Keratinocyte (primary cell): Measurements from ENCODE around the gene MINDY4. TPM values are rescaled to one million over a fixed set of nuclear protein-coding genes. Genes with fewer than 3 reads are reported as not detected.

Source experiments
- DNase-seq: peaks from one replicate; pipeline ENCODE4 v3.0.0-alpha.2; 2011; ENCODE audit warnings: low read depth, missing footprints, low spot score
- FAIRE-seq: peaks from 2 replicates; lab custom pipeline; 2011; peaks lifted over from hg19 to GRCh38; lab: Jason Lieb, UNC
- H2AFZ ChIP-seq: 2 replicates; pipeline ENCODE4 v1.6.0; 2012; ENCODE audit warnings: low read length, control low read depth, inconsistent platforms; ENCODE audit not compliant: control insufficient read depth
- H3K27ac ChIP-seq: 2 replicates; pipeline ENCODE4 v1.5.1; 2011; ENCODE audit warnings: low read length; ENCODE audit not compliant: control insufficient read depth, insufficient read depth
- H3K27me3 ChIP-seq: 3 replicates; pipeline ENCODE4 v1.6.0; 2011; ENCODE audit warnings: low read length; ENCODE audit not compliant: control insufficient read depth, insufficient read depth; ENCODE audit errors: extremely low read depth
- H3K36me3 ChIP-seq, 2 experiments: 2 replicates in 1 of 2; 3 replicates in 1 of 2; pipeline ENCODE4 v1.5.1; 2011; ENCODE audit warnings: low read length in 2 of 2, mild to moderate bottlenecking in 1 of 2; ENCODE audit not compliant: control insufficient read depth in 2 of 2, insufficient read depth in 2 of 2; ENCODE audit errors: extremely low read depth in 1 of 2
- H3K4me1 ChIP-seq: 3 replicates; pipeline ENCODE4 v1.5.1; 2011; ENCODE audit warnings: low read length; ENCODE audit not compliant: control insufficient read depth, insufficient read depth; ENCODE audit errors: extremely low read depth
- H3K4me2 ChIP-seq: 3 replicates; pipeline ENCODE4 v1.6.0; 2011; ENCODE audit warnings: low read depth, low read length; ENCODE audit not compliant: control insufficient read depth, insufficient read depth; ENCODE audit errors: extremely low read depth
- H3K4me3 ChIP-seq, 3 experiments: fragments of 200-600 bp in 1 of 3; sonication (generic) in 1 of 3; 2 replicates in 2 of 3; 3 replicates in 1 of 3; pipeline ENCODE4 v1.5.1; 2011 to 2016; ENCODE audit warnings: low read length in 3 of 3, mild to moderate bottlenecking in 3 of 3, control low read depth in 2 of 3, inconsistent platforms in 1 of 3, low read depth in 1 of 3, mixed read lengths in 1 of 3, mixed run types in 1 of 3, moderate library complexity in 1 of 3; ENCODE audit not compliant: control insufficient read depth in 2 of 3, insufficient read depth in 2 of 3; ENCODE audit errors: extremely low read depth in 1 of 3
- H3K79me2 ChIP-seq: 2 replicates; pipeline ENCODE4 v1.6.0; 2012; ENCODE audit warnings: low read length; ENCODE audit not compliant: control insufficient read depth, insufficient read depth
- H3K9ac ChIP-seq: 3 replicates; pipeline ENCODE4 v1.6.0; 2011; ENCODE audit warnings: low read length; ENCODE audit not compliant: control insufficient read depth, insufficient read depth; ENCODE audit errors: extremely low read depth
- H3K9me1 ChIP-seq: 3 replicates; pipeline ENCODE4 v1.6.0; 2011; ENCODE audit warnings: low read length; ENCODE audit not compliant: control insufficient read depth, insufficient read depth; ENCODE audit errors: extremely low read depth
- H3K9me3 ChIP-seq: 2 replicates; pipeline ENCODE4 v1.5.1; 2012; ENCODE audit warnings: low read depth, low read length; ENCODE audit not compliant: control insufficient read depth
- H4K20me1 ChIP-seq: 3 replicates; pipeline ENCODE4 v1.6.0; 2011; ENCODE audit warnings: low read length; ENCODE audit not compliant: control insufficient read depth, insufficient read depth; ENCODE audit errors: extremely low read depth
- EZH2 ChIP-seq: IDR thresholded peaks from one replicate; pipeline ENCODE4 v1.6.1; 2012; ENCODE audit warnings: inconsistent platforms, mild to moderate bottlenecking, low read length, moderate library complexity
- dilution Hi-C: fragments of 300-500 bp; cut with MboI; formaldehyde crosslinking; loops from one replicate; pipeline ENCODE4 v1.7.0; 2020; ENCODE audit warnings: low sequenced_read_pairs; ENCODE audit not compliant: extremely low pct_ligation_motif_present
- polyA plus RNA-seq, 5 experiments: library from polyadenylated mRNA; depleted of rRNA in 3 of 5; stranded (reverse) in 3 of 5; stranded (forward) in 1 of 5; unstranded in 1 of 5; fragments of >200 nt; gene quantifications; 1 replicate in 1 of 5; 2 replicates in 3 of 5; 3 replicates in 1 of 5; pipeline versions ENCODE4 v1.2.1 to v1.2.3, GENCODE V29; 2011 to 2012; ENCODE audit warnings: missing spikeins in 2 of 5, low read depth in 1 of 5, low replicate concordance in 1 of 5
- TF ChIP-seq, protein P1 (sequence below), 3 experiments: IDR thresholded peaks in 1 of 3; conservative IDR thresholded peaks in 1 of 3; optimal IDR thresholded peaks in 1 of 3; 2 replicates in 2 of 3; 3 replicates in 1 of 3; pipeline versions ENCODE3 to v1.5.1; 2011; ENCODE audit warnings: low read length in 3 of 3, mild to moderate bottlenecking in 3 of 3, moderate library complexity in 2 of 3, control low read depth in 1 of 3, inconsistent platforms in 1 of 3; ENCODE audit not compliant: insufficient read depth in 2 of 3; ENCODE audit errors: extremely low read depth in 1 of 3

The MINDY4 gene
- polyA plus RNA-seq, 1 donor (not counting 4 experiments of a cell fraction or from before 2014, with no cell fraction given): 1.5 TPM

DNA sequence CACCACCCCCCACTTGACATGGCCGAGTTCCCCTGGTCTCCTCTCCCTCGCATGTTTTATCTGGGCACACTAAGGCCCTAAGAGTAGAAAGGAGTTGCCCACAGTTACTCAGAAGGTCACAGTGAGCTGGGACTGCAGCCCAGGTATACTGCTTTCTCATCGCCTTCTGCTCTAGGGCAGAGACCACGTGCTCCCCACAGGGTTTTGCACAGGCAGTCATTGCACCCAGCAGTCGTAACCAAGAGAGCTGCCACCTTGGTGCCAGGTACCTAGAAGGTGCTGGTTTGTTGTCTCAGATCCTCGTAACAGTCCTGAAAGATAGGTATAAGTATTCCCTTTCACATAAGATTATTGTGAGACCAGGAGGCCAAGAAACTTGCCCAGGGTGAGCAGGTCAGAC, 1.8 kb downstream of the MINDY4 start:
- Histone ChIP-seq H3K4me1 (peaks cover 15% of the 10 kb centered on the region), H3K36me3 (peaks cover 0 to 1% of the 10 kb centered on the region in 2 experiments), H3K9me3 (no peaks in the 10 kb centered on the region), H3K9ac (no peak overlapping the region), H3K79me2 (no peaks in the 10 kb centered on the region), H3K27ac (no peak overlapping the region), H4K20me1 (no peaks in the 10 kb centered on the region), H3K9me1 (no peaks in the 10 kb centered on the region), H3K4me2 (no peak overlapping the region), H3K27me3 (no peaks in the 10 kb centered on the region), H2AFZ (no peak overlapping the region), H3K4me3 (no peak overlapping the region)
- TF ChIP-seq, protein P1, sequence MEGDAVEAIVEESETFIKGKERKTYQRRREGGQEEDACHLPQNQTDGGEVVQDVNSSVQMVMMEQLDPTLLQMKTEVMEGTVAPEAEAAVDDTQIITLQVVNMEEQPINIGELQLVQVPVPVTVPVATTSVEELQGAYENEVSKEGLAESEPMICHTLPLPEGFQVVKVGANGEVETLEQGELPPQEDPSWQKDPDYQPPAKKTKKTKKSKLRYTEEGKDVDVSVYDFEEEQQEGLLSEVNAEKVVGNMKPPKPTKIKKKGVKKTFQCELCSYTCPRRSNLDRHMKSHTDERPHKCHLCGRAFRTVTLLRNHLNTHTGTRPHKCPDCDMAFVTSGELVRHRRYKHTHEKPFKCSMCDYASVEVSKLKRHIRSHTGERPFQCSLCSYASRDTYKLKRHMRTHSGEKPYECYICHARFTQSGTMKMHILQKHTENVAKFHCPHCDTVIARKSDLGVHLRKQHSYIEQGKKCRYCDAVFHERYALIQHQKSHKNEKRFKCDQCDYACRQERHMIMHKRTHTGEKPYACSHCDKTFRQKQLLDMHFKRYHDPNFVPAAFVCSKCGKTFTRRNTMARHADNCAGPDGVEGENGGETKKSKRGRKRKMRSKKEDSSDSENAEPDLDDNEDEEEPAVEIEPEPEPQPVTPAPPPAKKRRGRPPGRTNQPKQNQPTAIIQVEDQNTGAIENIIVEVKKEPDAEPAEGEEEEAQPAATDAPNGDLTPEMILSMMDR (optimal IDR thresholded peaks at IDR 0.05 in 1 of 3, IDR thresholded peaks at IDR 0.05 in 1 of 3, conservative IDR thresholded peaks at IDR 0.05 in 1 of 3; ENCODE audit: extremely low read depth in 1 of 3, insufficient read depth in 2 of 3, low read length in 3 of 3): no peak
- no peak for TF ChIP-seq EZH2
- no peak for DNase-seq
- FAIRE-seq: no peak
- dilution Hi-C loops: no loop called here

DNA sequence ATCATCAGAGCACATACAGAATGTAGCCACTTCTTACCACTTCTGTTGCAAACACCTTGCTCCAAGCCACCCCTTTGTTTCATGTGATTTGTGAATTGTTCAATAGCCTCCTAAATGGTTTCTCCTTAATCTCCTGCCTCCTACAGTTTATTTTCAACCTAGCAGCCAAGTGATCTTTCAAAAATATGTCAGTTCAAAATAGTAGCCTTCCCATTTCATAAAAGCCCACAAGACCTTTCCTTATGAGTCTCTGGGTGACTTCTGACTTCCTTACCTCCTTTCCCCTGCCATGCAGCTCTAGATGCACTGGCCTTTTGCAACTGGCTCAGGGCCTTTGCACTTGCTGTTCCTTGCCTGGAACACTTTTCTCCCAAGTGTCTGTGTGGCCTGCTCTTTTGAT, 4.8 kb downstream of the MINDY4 start:
- no peak overlapping the region for H3K27ac ChIP-seq
- peaks cover 12% of the 10 kb centered on the region for H3K4me1 ChIP-seq
- no peak overlapping the region for H2AFZ ChIP-seq
- no peaks in the 10 kb centered on the region for H3K79me2 ChIP-seq
- H3K9ac ChIP-seq: no peak overlapping the region
- no peaks in the 10 kb centered on the region for H3K9me3 ChIP-seq
- no peak for TF ChIP-seq EZH2
- no peaks in the 10 kb centered on the region for H4K20me1 ChIP-seq
- no peaks in the 10 kb centered on the region for H3K9me1 ChIP-seq
- dilution Hi-C loops: no loop called here
- no peak overlapping the region for H3K4me2 ChIP-seq
- H3K27me3 ChIP-seq: no peaks in the 10 kb centered on the region
- FAIRE-seq (no peak), DNase-seq (no peak)
- H3K4me3 ChIP-seq: no peak overlapping the region
- peaks cover 0 to 1% of the 10 kb centered on the region in 2 experiments for H3K36me3 ChIP-seq

DNA sequence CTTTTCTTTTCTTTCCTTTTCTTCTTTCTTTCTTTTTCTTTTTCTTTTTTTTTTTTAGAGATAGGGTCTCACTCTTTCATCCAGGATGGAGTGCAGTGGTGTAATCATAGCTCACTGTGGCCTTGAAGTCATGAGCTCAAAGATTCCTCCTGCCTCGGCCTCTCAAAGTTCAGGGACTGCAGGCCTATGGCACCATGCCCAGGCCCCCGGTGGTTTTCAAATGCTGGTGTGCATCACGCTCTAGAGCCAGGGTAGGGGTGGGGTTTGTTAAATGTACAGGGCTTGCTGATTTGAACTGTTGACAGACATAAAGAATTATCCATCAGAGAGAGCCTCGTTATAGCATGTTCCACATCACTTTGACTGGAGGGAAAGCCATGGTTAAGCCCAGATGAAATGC, 5.8 kb downstream of the MINDY4 start:
- H3K27ac ChIP-seq: no peak overlapping the region
- no peaks in the 10 kb centered on the region for H3K79me2 ChIP-seq
- H3K9ac ChIP-seq: no peak overlapping the region
- TF ChIP-seq, protein P1 (optimal IDR thresholded peaks at IDR 0.05 in 1 of 3, IDR thresholded peaks at IDR 0.05 in 1 of 3, conservative IDR thresholded peaks at IDR 0.05 in 1 of 3; ENCODE audit: extremely low read depth in 1 of 3, insufficient read depth in 2 of 3, low read length in 3 of 3): no peak
- no peak for TF ChIP-seq EZH2
- no peaks in the 10 kb centered on the region for H3K27me3 ChIP-seq
- no peaks in the 10 kb centered on the region for H4K20me1 ChIP-seq
- peaks cover 0 to 1% of the 10 kb centered on the region in 2 experiments for H3K36me3 ChIP-seq
- no peak overlapping the region for H2AFZ ChIP-seq
- FAIRE-seq (no peak), DNase-seq (no peak)
- no peaks in the 10 kb centered on the region for H3K9me1 ChIP-seq
- no peak overlapping the region for H3K4me2 ChIP-seq
- no peak overlapping the region for H3K4me3 ChIP-seq
- dilution Hi-C loops: no loop called here
- peaks cover 10% of the 10 kb centered on the region for H3K4me1 ChIP-seq
- H3K9me3 ChIP-seq: no peaks in the 10 kb centered on the region
